Left ventricle myocardium inferior (tissue), 1 donor: ENCODE data around the gene COL19A1. TPM values are rescaled to one million over a fixed set of nuclear protein-coding genes. Genes with fewer than 3 reads are reported as not detected.

Source experiments
- DNase-seq: peaks from one replicate; pipeline ENCODE4 v3.0.0-alpha.2; 2020
- H3K27ac ChIP-seq: fragments of 200-600 bp; replicated peaks from 2 replicates; pipeline ENCODE4 v1.8.0; 2021
- H3K27me3 ChIP-seq: fragments of 200-600 bp; 2 replicates; pipeline ENCODE4 v1.8.0; 2021; ENCODE audit warnings: low read depth
- H3K36me3 ChIP-seq: fragments of 200-600 bp; 2 replicates; pipeline ENCODE4 v1.8.0; 2021
- H3K4me1 ChIP-seq: fragments of 200-600 bp; 2 replicates; pipeline ENCODE4 v1.8.0; 2021
- H3K4me3 ChIP-seq: fragments of 200-600 bp; 2 replicates; pipeline ENCODE4 v1.8.0; 2021; ENCODE audit warnings: mild to moderate bottlenecking, moderate library complexity
- H3K9me3 ChIP-seq: fragments of 200-600 bp; replicated peaks from 2 replicates; pipeline ENCODE4 v1.8.0; 2021
- intact Hi-C: fragments of 100-400 bp; cut with micrococcal nuclease; formaldehyde crosslinking; loops from one replicate; pipeline ENCODE4 v1.11.0; 2022
- total RNA-seq: library from RNA; stranded (reverse); fragmentation: NEBNext Ultra II Directional; extraction: Animal tissue kit (Norgen Biotek cat#: 25700); gene quantifications from one replicate; pipeline ENCODE4 v1.2.1, GENCODE V29; 2021
- TF ChIP-seq, protein P1 (sequence below): fragments of 200-600 bp; IDR thresholded peaks from 2 replicates; pipeline ENCODE4 v1.8.0; 2021; ENCODE audit warnings: antibody characterized with exemption, mild to moderate bottlenecking, borderline replicate concordance
- donor health status: DM: no; HTN: yes; CAD: no; lungs with severe emphysema.

COL19A1 gene
- total RNA-seq, 1 donor from 2014 or later, result 1.9 TPM

DNA sequence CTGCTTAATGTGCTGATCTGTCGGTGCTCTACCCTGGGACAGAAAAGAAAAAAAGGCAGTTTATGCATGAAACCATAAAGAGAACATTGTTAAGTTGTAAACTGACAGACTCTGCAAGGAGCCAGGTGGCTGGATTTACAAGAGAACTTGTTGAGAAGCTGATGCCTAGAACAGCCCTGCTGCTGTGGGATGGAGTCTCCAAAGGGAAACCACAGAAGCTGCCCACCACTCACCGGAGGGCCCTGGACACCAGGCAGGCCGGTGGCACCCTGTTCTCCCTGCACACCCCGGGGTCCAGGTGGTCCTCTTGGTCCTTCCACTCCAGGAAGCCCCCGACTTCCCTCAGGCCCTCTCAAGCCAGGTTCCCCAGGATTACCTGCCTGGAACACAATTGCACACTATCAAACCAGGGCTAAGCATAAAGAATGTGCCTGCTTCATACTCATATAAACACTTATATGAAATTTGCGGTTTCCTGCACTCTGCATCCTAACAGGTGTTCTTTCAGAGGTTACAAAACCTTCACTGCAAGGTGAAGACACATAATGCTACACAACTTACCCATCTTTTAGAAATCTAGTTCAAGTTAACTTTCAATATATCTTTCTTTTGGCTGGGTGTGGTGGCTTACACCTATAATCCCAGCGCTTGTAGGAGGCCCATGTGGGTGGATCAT is 368.3 kb downstream of the COL19A1 start:
- Histone ChIP-seq H3K9me3 (no peaks in the 10 kb centered on the region), H3K27me3 (no peaks in the 10 kb centered on the region), H3K27ac (no peak overlapping the region), H3K36me3 (no peaks in the 10 kb centered on the region), H3K4me1 (no peaks in the 10 kb centered on the region), H3K4me3 (no peak overlapping the region)
- DNase-seq, result no peak
- TF ChIP-seq, protein P1, sequence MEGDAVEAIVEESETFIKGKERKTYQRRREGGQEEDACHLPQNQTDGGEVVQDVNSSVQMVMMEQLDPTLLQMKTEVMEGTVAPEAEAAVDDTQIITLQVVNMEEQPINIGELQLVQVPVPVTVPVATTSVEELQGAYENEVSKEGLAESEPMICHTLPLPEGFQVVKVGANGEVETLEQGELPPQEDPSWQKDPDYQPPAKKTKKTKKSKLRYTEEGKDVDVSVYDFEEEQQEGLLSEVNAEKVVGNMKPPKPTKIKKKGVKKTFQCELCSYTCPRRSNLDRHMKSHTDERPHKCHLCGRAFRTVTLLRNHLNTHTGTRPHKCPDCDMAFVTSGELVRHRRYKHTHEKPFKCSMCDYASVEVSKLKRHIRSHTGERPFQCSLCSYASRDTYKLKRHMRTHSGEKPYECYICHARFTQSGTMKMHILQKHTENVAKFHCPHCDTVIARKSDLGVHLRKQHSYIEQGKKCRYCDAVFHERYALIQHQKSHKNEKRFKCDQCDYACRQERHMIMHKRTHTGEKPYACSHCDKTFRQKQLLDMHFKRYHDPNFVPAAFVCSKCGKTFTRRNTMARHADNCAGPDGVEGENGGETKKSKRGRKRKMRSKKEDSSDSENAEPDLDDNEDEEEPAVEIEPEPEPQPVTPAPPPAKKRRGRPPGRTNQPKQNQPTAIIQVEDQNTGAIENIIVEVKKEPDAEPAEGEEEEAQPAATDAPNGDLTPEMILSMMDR, result no peak
- intact Hi-C loops, result no loop called here

DNA sequence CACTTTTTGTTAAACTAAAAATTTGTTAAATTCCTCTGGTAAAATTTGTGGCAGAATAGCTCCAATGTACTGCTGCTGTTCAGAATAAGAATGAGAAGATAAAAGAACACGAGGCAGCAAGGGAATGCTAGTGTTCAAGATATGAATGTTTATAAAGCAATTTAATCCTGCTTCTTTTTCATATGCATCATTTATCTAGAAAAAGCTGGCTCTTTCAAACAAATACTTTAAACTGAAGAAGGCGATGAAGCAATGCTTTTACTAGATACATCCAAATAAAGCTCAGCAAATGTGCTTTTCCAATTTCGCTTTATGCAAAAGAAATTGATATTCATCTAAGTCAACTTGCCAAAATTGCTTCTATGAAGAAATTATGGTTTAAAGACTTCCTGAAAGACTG is 370.0 kb downstream of the COL19A1 start:
- no peak overlapping the region for H3K27ac ChIP-seq
- H3K4me1 ChIP-seq, result no peaks in the 10 kb centered on the region
- H3K4me3 ChIP-seq, result no peak overlapping the region
- H3K27me3 ChIP-seq, result no peaks in the 10 kb centered on the region
- TF ChIP-seq, protein P1, result no peak
- intact Hi-C loops, result no loop called here
- H3K9me3 ChIP-seq, result no peaks in the 10 kb centered on the region
- H3K36me3 ChIP-seq, result no peaks in the 10 kb centered on the region
- no peak for DNase-seq

DNA sequence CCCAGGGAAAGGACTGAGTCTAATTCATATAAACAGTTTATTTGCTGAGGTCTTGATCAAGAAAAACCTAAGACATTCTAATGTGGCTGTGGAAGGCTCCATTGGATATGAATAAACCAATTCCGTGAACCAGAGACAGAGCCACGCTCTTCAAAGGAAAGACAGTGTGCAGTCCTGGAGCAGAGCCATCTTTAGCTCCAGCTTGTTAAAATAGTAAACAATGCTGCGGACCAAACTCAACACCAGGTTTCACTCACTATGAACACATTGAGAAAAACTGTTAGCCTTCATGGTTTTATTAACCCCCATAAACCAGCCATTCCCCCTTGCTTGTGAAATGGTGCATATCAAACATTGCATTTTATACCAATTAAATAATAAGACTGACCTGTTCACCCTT is 374.7 kb downstream of the COL19A1 start:
- Histone ChIP-seq H3K36me3 (no peaks in the 10 kb centered on the region), H3K27me3 (no peaks in the 10 kb centered on the region), H3K4me1 (no peaks in the 10 kb centered on the region), H3K4me3 (no peak overlapping the region), H3K27ac (no peak overlapping the region), H3K9me3 (no peaks in the 10 kb centered on the region)
- TF ChIP-seq, protein P1, result no peak
- intact Hi-C loops, result no loop called here
- DNase-seq, result no peak

DNA sequence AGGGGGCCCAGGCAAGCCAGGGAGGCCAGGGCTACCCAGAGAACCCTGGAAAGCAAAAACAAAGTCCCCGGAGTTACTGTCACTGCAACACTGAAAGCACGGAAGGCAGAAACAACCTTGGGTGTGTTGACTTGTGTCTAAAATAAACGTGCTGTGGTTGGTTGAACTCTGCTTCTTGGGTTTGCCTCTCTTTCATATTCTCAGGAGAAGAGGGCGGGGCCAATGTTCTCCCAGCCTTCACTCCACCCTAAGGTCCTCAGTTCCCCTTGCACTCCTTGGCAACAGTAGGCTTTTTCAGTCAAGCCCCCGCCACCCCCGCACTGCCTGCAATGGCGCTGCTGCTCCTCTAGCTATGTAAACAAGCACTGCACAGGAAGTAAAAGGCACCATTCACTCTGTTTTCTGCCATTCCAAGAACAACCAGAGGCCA is 375.6 kb downstream of the COL19A1 start:
- Histone ChIP-seq H3K4me1 (no peaks in the 10 kb centered on the region), H3K27me3 (no peaks in the 10 kb centered on the region), H3K9me3 (no peaks in the 10 kb centered on the region), H3K4me3 (no peak overlapping the region), H3K27ac (no peak overlapping the region), H3K36me3 (no peaks in the 10 kb centered on the region)
- intact Hi-C loops, result no loop called here
- DNase-seq, result no peak
- TF ChIP-seq, protein P1, result no peak

DNA sequence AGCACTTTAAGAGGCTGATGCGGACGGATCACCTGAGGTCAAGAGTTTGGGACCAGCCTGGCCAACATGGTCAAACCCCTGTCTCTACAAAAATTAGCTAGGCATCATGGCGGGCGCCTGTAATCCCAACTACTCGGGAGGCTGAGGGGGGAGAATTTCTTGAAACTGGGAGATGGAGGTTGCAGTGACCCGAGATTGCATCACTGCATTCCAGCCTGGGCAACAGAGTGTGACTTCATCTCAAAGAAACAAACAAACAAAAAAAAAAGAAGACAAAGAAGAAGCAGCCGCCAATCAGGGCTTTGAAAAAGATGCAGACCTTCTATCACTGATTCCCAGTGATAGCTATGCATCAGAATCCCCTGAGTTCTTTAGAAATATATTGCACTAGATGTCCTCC is 379.8 kb downstream of the COL19A1 start:
- Histone ChIP-seq H3K27ac (no peak overlapping the region), H3K36me3 (no peaks in the 10 kb centered on the region), H3K4me1 (no peaks in the 10 kb centered on the region), H3K27me3 (no peaks in the 10 kb centered on the region), H3K4me3 (no peak overlapping the region), H3K9me3 (no peaks in the 10 kb centered on the region)
- intact Hi-C loops, result no loop called here
- TF ChIP-seq, protein P1, result no peak
- no peak for DNase-seq
